ENCODE results near the gene TSTD2. TPM values are rescaled to one million over a fixed set of nuclear protein-coding genes. Genes with fewer than 3 reads are reported as not detected.
"Not testable (repeated sequence)": the region's sequence is repeated elsewhere in the genome, so short reads cannot be mapped to it uniquely, and the experiment has no call there.

Gene TSTD2
- total and polyA plus RNA-seq, 10 donors = 8.1 to 31.0 (median 19.2) TPM

DNA sequence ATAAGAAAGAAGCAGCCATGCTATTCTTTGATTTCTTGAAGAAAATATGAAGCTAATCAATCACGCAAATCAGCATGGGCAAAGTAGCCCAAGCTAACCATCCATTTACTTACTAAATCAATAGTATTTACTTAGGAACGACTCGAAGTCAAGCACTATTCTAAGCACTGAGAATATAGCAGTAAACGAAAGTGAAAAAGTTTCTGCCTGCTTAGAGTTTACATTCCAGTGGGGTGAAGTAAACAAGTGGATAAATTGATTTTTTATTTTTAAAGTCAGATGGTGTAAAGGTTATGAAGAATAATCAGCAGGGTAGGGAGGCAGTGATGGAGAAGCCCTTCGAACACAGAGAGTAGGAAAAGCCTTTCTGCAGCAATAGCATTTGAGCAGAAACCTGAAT, 5.5 kb downstream of the TSTD2 start:
- 75 to 92% (median 86%) methylated on average over 5 of the region's 5 CpGs for WGBS, 5 donors
- DNase-seq = no peak
- intact Hi-C loops (cut with DNase I; ENCODE audit: low total_unique reads) = no loop called here
- Histone ChIP-seq H3K4me3 (no peak overlapping the region), H3K27ac (peak overlapping the region in 1 of 8 donors; percentile 13), H3K9me3 (no peaks in the 10 kb centered on the region), H3K36me3 (peaks cover 0 to 47% (median 14%) of the 10 kb centered on the region in 6 donors), H3K27me3 (replicated peaks in 1 of 7) (no peaks in the 10 kb centered on the region), H3K4me1 (peaks cover 8 to 27% (median 16%) of the 10 kb centered on the region in 6 donors)
- TF ChIP-seq POLR2A (IDR thresholded peaks at IDR 0.05) = no peak
- TF ChIP-seq POLR2AphosphoS5 (IDR thresholded peaks at IDR 0.05) = no peak
- TF ChIP-seq CTCF (IDR thresholded peaks at IDR 0.05 in 8 of 11, conservative IDR thresholded peaks at IDR 0.05 in 3 of 11) = no peak

- DNase-seq = no peak
- intact Hi-C loops (cut with DNase I; ENCODE audit: low total_unique reads) = no loop called here
- H3K4me1 ChIP-seq = peaks cover 0 to 8% (median 0%) of the 10 kb centered on the region in 6 donors
- H3K4me3 ChIP-seq = no peak overlapping the region
- no peaks in the 10 kb centered on the region for H3K9me3 ChIP-seq
- no peak overlapping the region for H3K27ac ChIP-seq
- TF ChIP-seq CTCF (IDR thresholded peaks at IDR 0.05 in 8 of 11, conservative IDR thresholded peaks at IDR 0.05 in 3 of 11) = no peak
- TF ChIP-seq POLR2AphosphoS5 (IDR thresholded peaks at IDR 0.05) = no peak
- no peak for TF ChIP-seq POLR2A (IDR thresholded peaks at IDR 0.05)
- peaks cover under 1 to 67% (median 22%) of the 10 kb centered on the region in 6 donors for H3K36me3 ChIP-seq
- 61 to 72% (median 62%) methylated on average over 3 of the region's 3 CpGs for WGBS, 5 donors
- H3K27me3 ChIP-seq (replicated peaks in 1 of 7) = no peaks in the 10 kb centered on the region
These were observed 7.5 kb downstream of the TSTD2 start for GRCh38 chr9:97625620-97626019.

DNA sequence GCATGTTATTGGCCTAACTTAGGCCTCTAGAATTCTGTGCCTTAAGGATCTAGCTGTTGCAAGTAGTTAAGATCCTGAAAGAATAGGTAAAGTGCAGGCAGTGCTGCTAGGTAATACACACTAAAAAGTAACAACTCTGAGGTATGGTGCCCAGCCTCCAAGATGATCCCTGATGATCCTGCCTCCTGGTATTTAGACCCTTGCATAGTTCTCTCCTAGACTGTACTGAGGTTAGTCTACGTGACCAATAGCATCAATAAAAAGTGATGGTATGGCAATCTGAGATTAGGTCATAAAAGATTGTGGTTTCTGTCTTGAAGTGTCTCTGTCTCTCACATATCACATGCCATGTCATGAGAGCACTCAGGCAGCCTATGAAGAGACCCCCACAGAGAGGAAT, 9.2 kb downstream of the TSTD2 start:
- Histone ChIP-seq H3K4me3 (no peak overlapping the region), H3K9me3 (peaks cover 0 to 5% (median 0%) of the 10 kb centered on the region in 8 donors), H3K27ac (no peak overlapping the region), H3K27me3 (replicated peaks in 1 of 7) (no peaks in the 10 kb centered on the region), H3K4me1 (no peaks in the 10 kb centered on the region), H3K36me3 (peaks cover 3 to 78% (median 23%) of the 10 kb centered on the region in 6 donors)
- TF ChIP-seq POLR2A (IDR thresholded peaks at IDR 0.05) (no peak), POLR2AphosphoS5 (IDR thresholded peaks at IDR 0.05) (no peak), CTCF (IDR thresholded peaks at IDR 0.05 in 8 of 11, conservative IDR thresholded peaks at IDR 0.05 in 3 of 11) (no peak)
- 85 to 100% (median 97%) methylated on average over 1 of the region's 1 CpG for WGBS, 5 donors
- intact Hi-C loops (cut with DNase I; ENCODE audit: low total_unique reads) = no loop called here
- DNase-seq = no peak

- H3K27ac ChIP-seq; H3K4me3 ChIP-seq; intact Hi-C loops (cut with DNase I; ENCODE audit: low total_unique reads); H3K4me1 ChIP-seq; H3K27me3 ChIP-seq (replicated peaks in 1 of 7); H3K9me3 ChIP-seq; DNase-seq: not testable (repeated sequence)
- peaks cover 3 to 85% (median 24%) of the 10 kb centered on the region in 6 donors for H3K36me3 ChIP-seq
- WGBS, 5 donors = 95 to 100% (median 97%) methylated on average over 5 of the region's 5 CpGs
These were observed 10.7 kb downstream of the TSTD2 start for GRCh38 chr9:97622483-97622882.

GRCh38 chr9:97620063-97620462, 13.1 kb downstream of the TSTD2 start:
- H3K4me3 ChIP-seq; H3K9me3 ChIP-seq; intact Hi-C loops (cut with DNase I; ENCODE audit: low total_unique reads); DNase-seq; H3K4me1 ChIP-seq; H3K27me3 ChIP-seq (replicated peaks in 1 of 7); H3K27ac ChIP-seq: not testable (repeated sequence)
- WGBS, 5 donors = 91 to 100% (median 98%) methylated on average over 2 of the region's 2 CpGs
- H3K36me3 ChIP-seq = peaks cover 3 to 80% (median 23%) of the 10 kb centered on the region in 6 donors
